Kidney glomerular epithelial cell (primary cell): Measurements from ENCODE around the gene S100G.
"Not testable (repeated sequence)": the region's sequence is repeated elsewhere in the genome, so short reads cannot be mapped to it uniquely, and the experiment has no call there.

Experiments
- DNase-seq: peaks from one replicate; lab custom pipeline; 2025; lab: John Stamatoyannopoulos, UW

Gene S100G, protein sequence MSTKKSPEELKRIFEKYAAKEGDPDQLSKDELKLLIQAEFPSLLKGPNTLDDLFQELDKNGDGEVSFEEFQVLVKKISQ

DNA sequence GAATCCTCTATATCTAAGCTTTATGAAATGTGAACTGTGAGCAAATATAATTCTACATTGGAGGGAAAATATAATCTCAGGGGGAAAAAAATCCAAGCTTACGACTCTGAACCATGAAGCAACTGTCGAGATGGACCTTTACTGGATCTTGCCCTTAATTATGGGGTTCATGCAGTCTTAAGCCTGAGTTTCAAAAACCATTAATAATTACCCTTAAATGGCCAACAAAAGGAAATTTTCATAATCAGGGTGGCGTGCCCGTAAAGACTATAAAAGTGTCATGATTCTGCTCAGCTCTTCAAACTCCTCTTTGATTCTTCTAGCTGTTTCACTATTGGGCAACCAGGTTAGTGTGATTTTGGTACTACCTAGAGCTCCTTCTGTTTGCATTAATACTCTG lies at the start of gene S100G:
S100G (plus strand) TSS at position 301 of the 400 bp plus-strand sequence. CDS start 849 bp downstream, outside the sequence.
- DNase-seq = no peak

DNA sequence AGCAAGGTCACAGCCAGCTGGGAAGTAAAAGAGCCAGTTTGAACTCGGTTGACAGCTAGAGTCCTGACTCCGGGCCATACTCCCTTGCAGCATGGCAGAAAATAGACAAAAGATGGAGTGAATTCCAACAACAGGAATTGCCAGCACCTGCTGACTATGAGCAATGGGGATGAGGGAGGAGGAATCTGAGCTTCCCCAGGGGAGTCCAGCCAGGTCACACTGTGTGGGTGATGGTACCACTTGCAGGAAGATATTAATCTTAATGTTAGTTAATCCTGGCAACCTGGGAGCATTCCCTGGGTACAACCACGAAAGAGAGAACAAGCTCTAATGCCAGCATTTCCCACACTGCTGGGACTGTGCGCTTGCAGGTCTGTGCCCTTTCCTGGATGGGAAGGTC lies 48.1 kb upstream of the S100G start:
- no peak for DNase-seq

DNA sequence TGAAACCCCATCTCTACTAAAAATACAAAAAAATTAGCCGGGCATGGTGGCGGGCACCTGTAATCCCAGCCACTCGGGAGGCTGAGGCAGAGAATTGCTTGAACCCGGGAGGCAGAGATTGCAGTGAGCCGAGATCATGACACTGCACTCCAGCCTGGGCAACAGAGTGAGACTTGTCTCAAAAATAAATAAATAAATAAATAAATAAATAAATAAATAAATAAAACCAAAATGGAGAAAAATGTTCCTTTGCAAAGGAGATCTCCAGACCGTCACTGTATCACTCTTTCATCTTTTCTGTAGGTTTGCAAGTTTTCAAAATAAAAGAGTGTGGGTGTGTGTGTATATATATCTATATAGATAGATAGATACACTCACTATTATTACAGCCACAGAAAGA lies 46.7 kb upstream of the S100G start:
- DNase-seq = not testable (repeated sequence)

DNA sequence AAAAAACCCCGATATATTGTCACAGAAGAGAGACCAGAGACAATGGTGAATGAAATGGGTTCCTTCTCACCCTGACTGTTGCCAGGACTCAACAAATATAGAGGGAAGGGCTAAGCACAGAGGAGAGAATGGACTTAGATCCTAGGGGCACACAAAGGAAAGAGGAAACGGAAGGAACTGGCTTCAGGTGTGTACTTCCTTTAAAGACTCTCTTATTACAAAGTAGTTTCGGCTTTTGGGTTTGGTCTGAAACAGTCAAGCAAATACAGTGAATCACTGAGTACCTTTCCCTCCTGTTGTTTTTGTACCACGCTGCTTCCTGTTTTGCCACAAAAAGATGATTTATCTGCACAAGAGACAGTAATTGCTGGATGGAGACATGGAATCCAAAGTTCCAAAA lies 46.1 kb upstream of the S100G start:
- DNase-seq = no peak

DNA sequence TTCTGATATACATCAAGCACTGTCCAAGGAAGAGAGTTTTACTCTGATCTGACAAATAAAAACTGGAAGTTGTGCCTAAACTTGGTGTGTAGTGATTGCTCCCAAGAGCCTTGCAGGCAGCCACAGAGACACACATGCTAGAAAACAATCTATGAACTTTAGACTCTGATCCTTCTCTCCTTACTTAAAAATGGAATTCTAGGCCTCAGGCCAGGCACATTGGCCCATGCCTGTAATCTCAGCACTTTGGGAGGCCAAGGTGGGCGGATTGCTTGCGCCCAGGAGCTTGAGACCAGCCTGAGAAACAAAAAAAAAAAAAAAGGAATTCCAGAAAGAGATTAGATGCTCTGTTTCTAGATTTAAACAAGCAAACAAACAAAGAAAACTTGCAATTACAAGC lies 45.6 kb upstream of the S100G start:
- no peak for DNase-seq

DNA sequence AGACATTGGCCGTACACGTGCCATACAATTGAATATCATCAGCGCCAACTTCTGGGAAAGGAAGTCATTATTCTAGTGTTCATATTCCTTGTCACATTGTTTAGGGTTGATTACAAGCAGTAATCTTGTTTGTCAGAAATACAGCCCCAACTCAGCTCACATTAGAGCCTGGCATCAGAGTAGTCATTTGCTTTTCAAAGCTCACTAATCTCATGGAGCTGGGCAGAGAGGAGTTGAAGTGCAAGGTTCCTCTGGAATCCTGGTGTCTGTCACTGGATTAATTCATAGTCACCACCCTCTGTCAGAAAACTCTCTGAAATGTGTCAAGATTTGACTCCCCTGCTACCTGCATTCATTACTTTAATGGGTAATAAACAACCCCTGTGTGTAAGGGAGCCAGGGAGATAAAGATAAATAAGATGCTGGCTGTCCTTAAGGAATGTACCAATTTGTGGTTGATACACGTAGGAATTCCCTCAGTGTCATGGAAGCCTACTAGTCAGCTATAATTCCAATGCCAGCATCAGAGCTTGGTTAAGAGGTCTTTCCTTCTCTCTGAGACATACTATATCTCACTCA lies 43.7 kb upstream of the S100G start:
- DNase-seq = no peak

DNA sequence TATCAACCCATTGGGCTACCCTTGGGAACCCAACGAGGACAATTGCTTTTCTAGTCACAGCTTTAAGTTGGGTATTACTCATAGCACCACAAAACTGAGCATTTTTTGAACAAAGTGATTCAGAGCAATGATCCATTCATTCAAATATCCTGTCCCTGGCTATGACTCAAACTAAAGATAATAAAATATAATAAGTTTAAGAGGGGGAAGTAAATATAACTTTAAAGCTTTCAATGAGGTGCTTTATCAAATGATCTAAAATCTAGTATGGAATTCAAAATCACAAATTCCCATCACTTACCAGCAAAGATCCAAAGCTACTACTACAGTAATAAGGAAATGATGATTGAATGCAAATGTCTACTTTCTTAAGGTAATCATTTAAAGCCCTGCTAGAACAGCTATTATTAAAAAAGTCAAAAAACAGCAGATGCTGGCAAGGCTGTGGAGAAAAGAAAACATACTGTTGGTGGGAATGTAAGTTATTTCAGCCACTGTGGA lies 39.8 kb upstream of the S100G start:
- no peak for DNase-seq

DNA sequence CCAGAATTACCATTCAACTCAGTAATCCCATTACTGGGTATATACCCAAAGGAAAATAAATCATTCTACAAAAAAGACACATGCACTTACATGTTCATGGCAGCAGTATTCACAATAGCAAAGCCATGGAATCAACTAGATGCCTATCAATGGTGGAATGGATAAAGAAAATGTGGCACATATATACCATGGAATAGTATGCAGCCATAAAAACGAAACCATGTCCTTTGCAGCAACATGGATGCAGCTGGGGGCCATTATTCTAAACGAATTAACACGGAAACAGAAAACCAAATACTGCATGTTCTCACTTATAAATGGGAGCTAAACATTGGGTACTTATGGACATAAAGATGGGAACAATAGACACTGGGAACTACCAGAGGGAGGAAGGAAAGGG lies 39.3 kb upstream of the S100G start:
- not testable (repeated sequence) for DNase-seq

DNA sequence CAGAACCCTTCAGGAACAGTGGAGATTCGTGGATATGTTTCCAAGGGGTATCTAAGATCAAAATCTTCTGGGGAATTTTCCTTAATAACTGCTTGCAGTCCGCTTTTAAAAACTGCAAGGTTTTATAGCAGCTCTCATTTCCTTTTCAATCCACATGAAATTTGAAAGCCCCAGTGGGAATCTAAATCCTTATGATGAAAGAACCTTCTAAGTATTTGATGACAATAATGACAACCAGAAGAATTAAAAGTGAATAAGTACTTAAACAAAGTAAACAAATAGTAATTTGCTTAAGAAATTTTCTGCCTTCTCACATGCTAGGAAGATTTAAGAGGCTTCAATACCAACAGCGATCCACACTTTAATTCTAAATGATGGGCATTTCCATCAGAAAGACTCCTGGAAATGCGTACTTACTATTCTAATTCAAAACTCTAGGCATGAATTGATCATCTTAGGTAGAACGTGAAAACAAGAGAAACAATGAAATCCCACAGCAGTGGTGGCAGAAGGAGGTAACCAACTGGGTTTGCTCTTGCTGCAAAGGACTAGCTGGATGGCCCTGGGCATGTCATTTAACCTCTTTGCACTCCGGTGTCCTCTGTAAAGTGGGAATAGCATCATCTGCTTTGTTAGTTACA lies 37.6 kb upstream of the S100G start:
- no peak for DNase-seq

DNA sequence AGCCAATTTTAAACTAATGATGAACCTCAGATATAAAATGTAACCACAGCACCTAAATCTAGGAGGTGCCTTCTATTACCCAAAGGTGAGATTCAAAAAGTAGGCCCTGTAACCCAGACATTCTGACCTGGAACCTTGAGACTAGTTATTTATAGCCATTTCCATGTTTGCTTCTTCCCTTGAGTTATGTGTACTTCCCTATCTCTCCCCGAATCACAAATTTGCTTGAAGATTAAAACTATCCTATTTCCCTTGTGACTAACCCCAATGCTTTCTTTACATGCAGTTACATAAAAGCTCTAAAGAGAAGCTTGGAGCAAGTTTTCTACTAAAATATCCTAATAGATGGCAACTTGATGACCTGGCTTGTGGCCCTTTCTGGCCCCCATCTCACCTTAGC lies 32.6 kb upstream of the S100G start:
- DNase-seq = no peak

DNA sequence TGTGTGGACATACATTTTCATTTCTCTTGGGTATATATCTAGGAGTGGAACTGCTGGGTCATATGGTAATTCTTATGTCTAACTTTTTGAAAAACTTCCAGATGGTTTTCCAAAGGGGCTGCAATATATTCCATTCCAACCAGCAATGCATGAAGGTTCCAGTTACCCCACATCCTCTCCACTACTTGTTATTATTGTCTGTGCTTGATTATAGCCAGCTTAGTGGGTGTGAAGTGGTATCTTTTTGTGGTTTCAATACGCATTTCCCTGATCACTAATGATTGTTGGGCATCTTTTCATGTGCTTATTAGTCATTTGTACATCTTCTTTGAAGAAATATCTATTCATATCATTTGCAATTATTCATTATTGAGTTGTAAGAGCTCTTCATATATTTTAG lies 31.5 kb upstream of the S100G start:
- no peak for DNase-seq

DNA sequence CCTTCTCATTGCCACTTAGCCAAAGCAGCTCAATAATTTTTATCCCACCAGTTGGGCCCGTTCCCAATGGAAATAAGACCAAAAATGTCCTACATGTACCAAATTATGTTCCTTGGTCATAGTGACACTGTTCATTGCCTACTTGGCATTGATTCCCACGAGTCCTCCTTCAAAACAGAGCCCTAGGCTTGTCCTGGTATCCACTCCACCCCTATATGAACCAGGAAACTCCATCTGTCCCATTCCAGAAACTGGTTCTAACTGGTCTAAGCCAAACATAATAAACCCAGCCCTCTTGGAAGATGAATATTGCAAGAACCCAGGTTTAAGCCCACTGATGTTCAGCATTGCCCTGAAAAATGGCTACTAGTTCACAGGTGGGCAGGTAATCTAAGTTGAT lies 30.9 kb upstream of the S100G start:
- no peak for DNase-seq

DNA sequence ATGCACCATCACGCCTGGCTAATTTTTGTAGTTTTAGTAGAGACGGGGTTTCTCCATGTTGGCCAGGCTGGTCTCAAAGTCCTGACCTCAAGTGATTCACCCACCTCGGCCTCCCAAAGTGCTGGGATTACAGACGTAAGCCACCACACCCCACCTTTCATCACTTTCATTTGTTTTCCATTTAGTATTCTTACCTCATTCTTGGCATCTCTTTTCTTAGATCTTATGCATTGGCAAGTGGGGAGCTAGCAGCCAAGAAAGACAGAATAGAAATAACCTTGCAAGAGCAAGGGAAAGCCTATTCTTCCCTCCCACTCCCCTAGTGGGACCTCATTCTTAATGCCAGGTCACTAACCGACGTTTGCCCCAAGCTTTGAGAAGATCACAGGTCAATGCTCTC lies 21.4 kb upstream of the S100G start:
- DNase-seq = not testable (repeated sequence)

DNA sequence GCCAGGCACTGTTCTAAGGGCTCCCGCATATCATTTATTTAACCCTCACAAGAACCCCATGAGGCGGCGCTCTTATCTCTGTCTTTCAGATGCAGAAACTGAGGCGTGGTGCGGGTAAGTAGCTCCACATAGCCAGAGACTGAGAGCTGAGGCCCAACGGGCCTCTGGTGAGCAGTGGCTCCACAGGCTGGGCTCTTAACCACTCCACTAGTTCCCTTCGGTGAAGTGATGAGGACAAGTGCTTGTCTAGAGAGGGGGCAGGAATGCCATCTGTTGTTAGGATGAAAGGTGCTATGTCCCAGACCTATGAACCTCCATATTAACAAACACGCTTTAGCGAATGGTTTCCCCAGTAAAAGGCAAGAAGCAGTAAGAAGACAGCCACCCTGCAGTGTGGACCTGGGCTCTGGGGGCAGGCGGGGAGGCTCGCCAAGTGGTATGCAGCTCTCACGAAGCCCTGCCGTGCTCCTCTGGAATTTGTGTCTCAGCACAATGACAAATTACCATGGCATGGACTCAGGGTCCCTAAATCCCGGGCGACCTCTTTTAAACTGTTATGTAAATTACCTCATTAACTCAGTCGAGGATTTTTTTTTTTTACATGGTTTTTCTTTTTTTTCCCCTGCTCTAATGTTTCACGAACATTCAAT lies 20.9 kb upstream of the S100G start:
- no peak for DNase-seq

DNA sequence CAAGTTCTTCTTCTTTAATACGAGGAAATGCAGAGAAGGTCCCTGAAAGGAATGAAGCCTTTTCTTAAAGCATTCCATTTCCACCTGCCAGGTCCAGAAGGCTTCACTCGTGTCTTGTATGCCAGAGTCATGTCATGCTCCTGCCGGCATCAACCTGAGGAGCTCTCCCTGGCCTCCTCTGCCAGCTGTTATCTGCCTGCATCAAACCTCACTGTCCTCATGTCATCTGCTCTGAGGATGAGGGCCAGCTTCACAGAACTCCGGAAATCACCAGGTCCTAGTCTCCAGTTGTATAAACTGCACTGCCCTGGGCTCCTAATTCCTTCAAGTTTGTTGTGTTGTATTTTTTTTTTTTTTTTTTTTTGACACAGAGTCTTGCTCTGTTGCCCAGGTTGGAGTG lies 20.0 kb upstream of the S100G start:
- DNase-seq = no peak

DNA sequence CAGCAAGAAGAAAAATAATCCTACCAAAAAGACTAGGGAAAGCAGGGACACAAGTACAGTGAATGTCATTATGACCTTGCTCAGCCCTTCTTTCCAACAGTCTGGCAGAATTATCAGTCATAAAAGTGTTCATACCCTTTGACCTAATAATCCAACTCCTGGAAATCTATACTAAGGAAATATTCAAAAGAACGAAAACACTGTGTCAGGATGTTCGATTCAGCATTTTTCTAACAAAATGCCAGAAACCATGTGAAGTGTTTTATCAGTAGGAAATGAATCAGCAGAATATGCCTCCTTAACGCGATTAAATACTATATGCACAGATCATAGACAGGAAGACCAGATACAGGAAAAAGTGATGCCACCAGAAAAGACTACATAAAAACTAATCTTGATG lies 16.2 kb upstream of the S100G start:
- no peak for DNase-seq

DNA sequence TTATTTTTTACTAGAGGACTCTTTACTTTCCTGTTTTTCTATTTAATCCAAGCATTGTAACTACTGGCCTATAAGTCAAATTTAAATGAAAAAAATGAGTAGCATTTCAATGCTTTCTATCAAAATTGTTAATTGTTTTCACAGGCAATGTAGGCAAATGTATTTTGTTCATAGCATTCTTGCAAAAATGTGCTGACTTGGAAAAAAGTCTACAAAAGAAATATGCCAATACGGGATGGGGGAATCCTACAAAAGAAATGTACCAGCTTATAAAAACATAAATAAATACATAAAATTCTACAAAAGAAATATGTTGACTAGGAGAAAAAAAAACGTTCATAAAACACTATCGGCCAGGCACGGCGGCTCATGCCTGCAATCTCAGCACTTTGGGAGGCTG lies 14.9 kb upstream of the S100G start:
- no peak for DNase-seq

DNA sequence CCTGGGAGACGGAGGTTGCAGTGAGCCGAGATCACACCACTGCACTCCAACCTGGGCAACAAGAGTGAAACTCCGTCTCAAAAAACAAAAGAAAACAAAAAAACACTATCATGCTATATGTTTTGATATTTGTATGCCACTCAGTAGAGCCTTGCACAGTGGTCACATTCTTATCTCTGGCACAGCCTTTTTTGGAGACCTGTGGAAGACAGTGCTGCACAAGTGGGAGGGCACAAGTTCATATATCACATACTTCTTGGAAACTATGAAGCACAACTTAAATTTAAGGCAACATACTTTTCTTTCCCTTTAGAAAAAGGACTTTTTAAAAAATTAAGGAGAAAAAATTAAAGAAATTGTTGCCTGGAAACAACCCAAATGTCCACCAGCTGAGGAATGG lies 14.4 kb upstream of the S100G start:
- DNase-seq = no peak

DNA sequence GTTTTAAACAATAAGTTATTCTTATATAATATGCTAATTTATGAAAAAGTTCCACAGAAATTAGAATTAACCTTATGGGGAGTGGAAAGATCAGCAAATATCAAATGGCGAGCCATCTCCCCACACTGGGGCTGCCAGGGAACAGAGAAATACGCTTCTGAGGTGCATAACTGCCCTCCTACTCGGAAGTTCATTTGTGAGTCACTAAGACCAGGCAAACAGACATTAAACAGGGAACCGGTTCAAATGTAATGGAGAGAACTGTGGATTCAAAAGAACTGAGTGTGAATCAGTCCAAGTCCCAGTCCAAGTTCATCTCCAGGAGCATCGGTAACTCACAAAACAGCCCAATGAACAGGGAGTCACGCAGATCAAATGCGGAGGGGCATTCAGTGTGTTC lies 11.4 kb upstream of the S100G start:
- DNase-seq = no peak

DNA sequence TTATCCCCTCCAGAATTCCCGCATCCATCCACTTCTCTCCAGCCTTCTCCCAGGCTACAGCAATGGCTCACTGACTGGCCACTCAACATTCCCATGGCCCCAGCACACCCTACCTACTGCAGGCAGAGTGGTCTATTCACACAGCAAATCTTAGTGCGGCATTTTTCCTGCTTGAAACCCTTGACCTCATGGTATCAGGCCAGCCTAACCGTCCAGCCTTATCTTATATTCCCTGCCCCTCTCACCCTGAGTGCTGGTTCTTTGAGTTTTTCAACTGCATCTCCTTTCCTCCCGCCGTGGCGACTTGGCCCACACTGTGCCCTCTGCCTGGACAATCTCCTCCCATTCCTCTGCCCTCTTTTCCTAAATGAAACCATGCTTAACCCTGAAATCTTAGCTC lies 10.0 kb upstream of the S100G start:
- no peak for DNase-seq

DNA sequence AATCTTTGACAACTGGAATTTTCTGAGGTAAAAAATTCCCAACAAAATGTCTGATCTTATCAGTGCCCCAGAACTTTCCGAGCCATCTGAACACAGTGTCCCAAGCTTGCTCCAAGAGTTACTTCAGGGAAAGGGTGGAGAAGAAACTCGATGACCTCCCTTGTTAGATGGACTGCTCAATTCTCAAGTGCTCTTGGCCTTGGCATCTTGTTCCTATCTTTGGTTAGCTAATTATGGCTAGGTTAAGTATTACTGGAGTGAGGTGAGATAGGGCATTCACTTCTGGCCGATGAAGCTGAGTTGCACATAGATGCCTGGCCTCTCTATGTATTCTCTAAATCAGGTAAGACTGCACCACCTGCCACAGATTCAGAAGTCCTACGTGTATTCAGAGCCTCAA lies 9.1 kb upstream of the S100G start:
- no peak for DNase-seq

DNA sequence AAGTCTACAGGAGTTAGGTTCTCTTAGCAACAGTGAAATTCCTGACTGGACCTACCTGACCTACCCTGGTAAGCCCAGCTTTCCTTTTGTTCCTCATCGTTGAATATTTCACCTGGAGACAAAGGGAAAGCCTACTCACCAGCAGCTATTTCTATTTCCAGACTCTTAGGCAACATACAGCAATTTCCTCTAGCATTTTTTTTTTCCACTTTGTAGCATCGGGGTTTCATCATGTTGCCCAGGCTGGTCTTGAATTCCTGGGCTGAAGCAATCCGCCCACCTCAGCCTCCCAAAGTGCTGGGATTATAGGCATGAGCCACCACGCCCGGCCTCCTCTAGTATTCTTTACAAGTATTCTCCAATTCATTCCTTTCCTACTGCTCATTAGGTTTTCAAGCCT lies 6.8 kb upstream of the S100G start:
- DNase-seq = no peak

DNA sequence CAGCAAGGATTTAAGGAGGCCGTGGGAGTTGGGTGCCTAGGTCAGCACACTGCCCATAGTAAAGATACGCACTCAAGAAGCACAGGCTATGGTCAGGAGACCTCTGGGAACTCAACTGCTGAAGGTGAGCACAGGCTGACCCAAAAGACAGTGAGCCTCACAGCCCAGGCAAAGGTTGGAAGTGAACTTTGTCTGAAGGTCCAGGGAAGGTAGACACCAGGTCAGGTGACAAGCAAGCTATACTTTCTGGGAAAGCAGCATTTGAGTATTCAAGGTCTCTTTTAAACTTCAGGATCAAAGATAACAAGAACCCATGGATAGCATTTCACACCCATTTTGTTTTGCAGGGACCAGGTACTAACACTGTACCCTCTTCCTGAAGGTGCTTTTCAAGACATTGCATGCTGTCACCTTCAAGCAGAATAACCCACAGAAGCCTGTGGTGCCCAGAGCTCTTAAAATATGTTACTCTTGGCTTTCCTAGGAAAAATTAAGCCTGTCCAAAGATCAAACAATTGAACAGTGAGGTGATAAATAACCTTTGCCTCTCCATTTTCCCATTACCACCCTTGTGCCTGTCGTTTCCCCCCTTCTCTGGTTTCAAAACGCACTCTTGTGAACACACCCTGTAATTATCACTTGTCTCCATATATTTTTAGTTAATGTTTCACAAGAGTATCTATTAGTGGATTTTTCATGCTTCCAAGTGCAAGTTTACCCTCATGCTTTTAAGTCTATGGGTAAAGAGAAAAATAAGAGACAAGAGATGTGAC lies 3.4 kb upstream of the S100G start:
- no peak for DNase-seq
